Stimulated activated naive B cell treated with anti-CD40 and anti-IgM and Interleukin-4, amounts not matched to agents 10 μg/mL and 1 μg/mL and 100 μg/mL, for 72 hours (primary cell): ENCODE data around the gene SLC5A12.

Experiments
- ATAC-seq, 2 donors: fragments of 150-1000 bp; cut with Tn5 transposase; replicated peaks; 2 replicates each; pipeline ENCODE4 v1.10.0; 2021; ENCODE audit warnings: moderate library complexity in 1 of 2
- DNase-seq: peaks from one replicate; pipeline ENCODE4 v3.0.0; 2021
- H3K27ac Mint-ChIP-seq: one replicate; pipeline ENCODE4 v1.8.0; 2022; ENCODE audit warnings: mild to moderate bottlenecking, mixed read lengths
- H3K27me3 Mint-ChIP-seq, 2 donors: one replicate each; pipeline ENCODE4 v1.8.0; 2022; ENCODE audit warnings: mixed read lengths in 2 of 2
- H3K36me3 Mint-ChIP-seq, 2 donors: one replicate each; pipeline ENCODE4 v1.8.0; 2022; ENCODE audit warnings: mixed read lengths in 2 of 2, mild to moderate bottlenecking in 1 of 2
- H3K4me1 Mint-ChIP-seq, 2 donors: one replicate each; pipeline ENCODE4 v1.8.0; 2022; ENCODE audit warnings: mixed read lengths in 2 of 2, mild to moderate bottlenecking in 1 of 2
- H3K4me3 Mint-ChIP-seq, 2 donors: one replicate each; pipeline ENCODE4 v1.8.0; 2022; ENCODE audit warnings: mild to moderate bottlenecking in 2 of 2, mixed read lengths in 2 of 2, moderate library complexity in 1 of 2
- H3K9me3 Mint-ChIP-seq, 2 donors: one replicate each; pipeline ENCODE4 v1.8.0; 2022; ENCODE audit warnings: mixed read lengths in 2 of 2, mild to moderate bottlenecking in 1 of 2

Gene SLC5A12

GRCh38 chr11:26739366-26740073 is 17.7 kb upstream of the SLC5A12 start:
- Mint-ChIP-seq H3K4me1 (no peaks in the 10 kb centered on the region), H3K9me3 (peaks cover 0 to 5% of the 10 kb centered on the region in 2 donors), H3K27ac (no peak overlapping the region), H3K27me3 (no peaks in the 10 kb centered on the region), H3K4me3 (no peak overlapping the region), H3K36me3 (no peaks in the 10 kb centered on the region)
- ATAC-seq: no peak
- DNase-seq: no peak

- no peak for ATAC-seq
- H3K27ac Mint-ChIP-seq: no peak overlapping the region
- no peak for DNase-seq
- H3K36me3 Mint-ChIP-seq: no peaks in the 10 kb centered on the region
- H3K4me1 Mint-ChIP-seq: no peaks in the 10 kb centered on the region
- H3K27me3 Mint-ChIP-seq: no peaks in the 10 kb centered on the region
- no peak overlapping the region for H3K4me3 Mint-ChIP-seq
- peaks cover 8 to 16% of the 10 kb centered on the region in 2 donors for H3K9me3 Mint-ChIP-seq
Observed at GRCh38 chr11:26734691-26735090, 12.8 kb upstream of the SLC5A12 start.

- DNase-seq: no peak
- no peaks in the 10 kb centered on the region for H3K4me1 Mint-ChIP-seq
- ATAC-seq: no peak
- H3K27ac Mint-ChIP-seq: no peak overlapping the region
- peaks cover 9 to 12% of the 10 kb centered on the region in 2 donors for H3K9me3 Mint-ChIP-seq
- H3K4me3 Mint-ChIP-seq: no peak overlapping the region
- no peaks in the 10 kb centered on the region for H3K27me3 Mint-ChIP-seq
- no peaks in the 10 kb centered on the region for H3K36me3 Mint-ChIP-seq
Observed at GRCh38 chr11:26731084-26731456, 9.2 kb upstream of the SLC5A12 start.

- Mint-ChIP-seq H3K36me3 (no peaks in the 10 kb centered on the region), H3K4me3 (no peak overlapping the region), H3K4me1 (no peaks in the 10 kb centered on the region), H3K27me3 (no peaks in the 10 kb centered on the region), H3K27ac (no peak overlapping the region), H3K9me3 (peaks cover 11 to 12% of the 10 kb centered on the region in 2 donors)
- DNase-seq (no peak), ATAC-seq (no peak)
Observed at GRCh38 chr11:26730414-26731083, 8.7 kb upstream of the SLC5A12 start.

GRCh38 chr11:26729284-26729683 is 7.4 kb upstream of the SLC5A12 start:
- Mint-ChIP-seq H3K4me3 (no peak overlapping the region), H3K27ac (no peak overlapping the region)
- no peak for ATAC-seq

GRCh38 chr11:26726960-26727359 is 5.1 kb upstream of the SLC5A12 start:
- Mint-ChIP-seq H3K4me1 (no peaks in the 10 kb centered on the region), H3K4me3 (no peak overlapping the region), H3K27me3 (no peaks in the 10 kb centered on the region), H3K36me3 (no peaks in the 10 kb centered on the region), H3K27ac (no peak overlapping the region), H3K9me3 (peaks cover 3 to 12% of the 10 kb centered on the region in 2 donors)
- DNase-seq (no peak), ATAC-seq (no peak)

More at GRCh38 chr11:26729284-26729683, 7.4 kb upstream of the SLC5A12 start:
- no peak for DNase-seq
- Mint-ChIP-seq H3K4me1 (no peaks in the 10 kb centered on the region), H3K27me3 (no peaks in the 10 kb centered on the region), H3K9me3 (peaks cover 12% of the 10 kb centered on the region in 2 donors), H3K36me3 (no peaks in the 10 kb centered on the region)

- Mint-ChIP-seq H3K27ac (no peak overlapping the region), H3K36me3 (no peaks in the 10 kb centered on the region), H3K9me3 (peaks cover 1 to 4% of the 10 kb centered on the region in 2 donors), H3K4me3 (no peak overlapping the region), H3K4me1 (no peaks in the 10 kb centered on the region), H3K27me3 (no peaks in the 10 kb centered on the region)
- no peak for DNase-seq
- no peak for ATAC-seq
Observed at GRCh38 chr11:26719998-26720397, 1.9 kb downstream of the SLC5A12 start.

- ATAC-seq (no peak), DNase-seq (no peak)
- Mint-ChIP-seq H3K4me1 (no peaks in the 10 kb centered on the region), H3K9me3 (peaks cover 1 to 4% of the 10 kb centered on the region in 2 donors), H3K27me3 (no peaks in the 10 kb centered on the region), H3K36me3 (no peaks in the 10 kb centered on the region), H3K4me3 (no peak overlapping the region), H3K27ac (no peak overlapping the region)
Observed at GRCh38 chr11:26719289-26719973, 2.4 kb downstream of the SLC5A12 start.

GRCh38 chr11:26717771-26718170 is 4.1 kb downstream of the SLC5A12 start:
- Mint-ChIP-seq H3K9me3 (no peaks in the 10 kb centered on the region), H3K27me3 (no peaks in the 10 kb centered on the region), H3K36me3 (no peaks in the 10 kb centered on the region), H3K4me3 (no peak overlapping the region), H3K4me1 (no peaks in the 10 kb centered on the region), H3K27ac (no peak overlapping the region)
- DNase-seq: no peak
- ATAC-seq: no peak

- Mint-ChIP-seq H3K4me1 (no peaks in the 10 kb centered on the region), H3K9me3 (no peaks in the 10 kb centered on the region), H3K27me3 (no peaks in the 10 kb centered on the region), H3K27ac (no peak overlapping the region), H3K4me3 (no peak overlapping the region), H3K36me3 (no peaks in the 10 kb centered on the region)
- no peak for DNase-seq
- ATAC-seq: no peak
Observed at GRCh38 chr11:26715133-26715532, 6.7 kb downstream of the SLC5A12 start.

GRCh38 chr11:26712497-26712896 is 9.4 kb downstream of the SLC5A12 start:
- ATAC-seq: no peak
- no peaks in the 10 kb centered on the region for H3K9me3 Mint-ChIP-seq
- no peaks in the 10 kb centered on the region for H3K27me3 Mint-ChIP-seq
- H3K4me3 Mint-ChIP-seq: no peak overlapping the region
- DNase-seq: no peak
- no peak overlapping the region for H3K27ac Mint-ChIP-seq
- no peaks in the 10 kb centered on the region for H3K36me3 Mint-ChIP-seq
- no peaks in the 10 kb centered on the region for H3K4me1 Mint-ChIP-seq

GRCh38 chr11:26710489-26710888 is 11.4 kb downstream of the SLC5A12 start:
- no peak for DNase-seq
- no peak for ATAC-seq
- Mint-ChIP-seq H3K27me3 (no peaks in the 10 kb centered on the region), H3K27ac (no peak overlapping the region), H3K4me1 (no peaks in the 10 kb centered on the region), H3K4me3 (no peak overlapping the region), H3K9me3 (no peaks in the 10 kb centered on the region), H3K36me3 (no peaks in the 10 kb centered on the region)

GRCh38 chr11:26708736-26709456 is 13.0 kb downstream of the SLC5A12 start:
- DNase-seq: no peak
- Mint-ChIP-seq H3K27me3 (no peaks in the 10 kb centered on the region), H3K27ac (no peak overlapping the region), H3K9me3 (no peaks in the 10 kb centered on the region), H3K4me1 (no peaks in the 10 kb centered on the region), H3K36me3 (no peaks in the 10 kb centered on the region), H3K4me3 (no peak overlapping the region)
- ATAC-seq: no peak

GRCh38 chr11:26706181-26706580 is 15.7 kb downstream of the SLC5A12 start:
- no peak overlapping the region for H3K4me3 Mint-ChIP-seq
- H3K9me3 Mint-ChIP-seq: no peaks in the 10 kb centered on the region
- no peaks in the 10 kb centered on the region for H3K27me3 Mint-ChIP-seq
- ATAC-seq (no peak), DNase-seq (no peak)
- no peaks in the 10 kb centered on the region for H3K36me3 Mint-ChIP-seq
- no peaks in the 10 kb centered on the region for H3K4me1 Mint-ChIP-seq
- no peak overlapping the region for H3K27ac Mint-ChIP-seq
